HL-60 (cell line): Measurements from ENCODE around the gene ZBTB34.

Source experiments
- DNase-seq, 2 experiments: peaks; one replicate each; pipeline ENCODE4 v3.0.0-alpha.2; 2010 to 2020; ENCODE audit warnings: low read depth in 1 of 2, low spot score in 1 of 2
- H3K27ac ChIP-seq: fragments of 250-450 bp; sonication (Bioruptor Pico); replicated peaks from 2 replicates; pipeline ENCODE4 v1.5.1; 2020; ENCODE audit warnings: mild to moderate bottlenecking, moderate library complexity
- H3K27me3 ChIP-seq: fragments of 250-450 bp; sonication (Bioruptor Pico); 2 replicates; pipeline ENCODE4 v1.5.1; 2021; ENCODE audit warnings: mild to moderate bottlenecking, moderate library complexity; ENCODE audit not compliant: insufficient read depth, poor library complexity, severe bottlenecking
- H3K4me3 ChIP-seq: replicated peaks from 2 replicates; pipeline ENCODE4 v1.5.1; 2011; ENCODE audit warnings: mild to moderate bottlenecking, control low read depth, low read length; ENCODE audit not compliant: insufficient read depth
- CTCF ChIP-seq: IDR thresholded peaks from one replicate; pipeline ENCODE4 v1.5.1; 2011; ENCODE audit warnings: low read length, control low read depth, inconsistent platforms; ENCODE audit not compliant: insufficient read depth
- GABPA ChIP-seq: IDR thresholded peaks from 2 replicates; pipeline ENCODE4 v1.6.1; 2012; ENCODE audit warnings: low read depth
- POLR2AphosphoS5 ChIP-seq: IDR thresholded peaks from 2 replicates; pipeline ENCODE4 v1.6.1; 2012; ENCODE audit warnings: low read depth
- SPI1 ChIP-seq: IDR thresholded peaks from 2 replicates; pipeline ENCODE4 v1.6.1; 2012; ENCODE audit warnings: low read depth, mild to moderate bottlenecking, borderline replicate concordance
- TF ChIP-seq, protein P1 (sequence below): IDR thresholded peaks from 2 replicates; pipeline ENCODE4 v1.6.1; 2012; ENCODE audit warnings: low read depth; ENCODE audit not compliant: insufficient replicate concordance

Gene ZBTB34

DNA sequence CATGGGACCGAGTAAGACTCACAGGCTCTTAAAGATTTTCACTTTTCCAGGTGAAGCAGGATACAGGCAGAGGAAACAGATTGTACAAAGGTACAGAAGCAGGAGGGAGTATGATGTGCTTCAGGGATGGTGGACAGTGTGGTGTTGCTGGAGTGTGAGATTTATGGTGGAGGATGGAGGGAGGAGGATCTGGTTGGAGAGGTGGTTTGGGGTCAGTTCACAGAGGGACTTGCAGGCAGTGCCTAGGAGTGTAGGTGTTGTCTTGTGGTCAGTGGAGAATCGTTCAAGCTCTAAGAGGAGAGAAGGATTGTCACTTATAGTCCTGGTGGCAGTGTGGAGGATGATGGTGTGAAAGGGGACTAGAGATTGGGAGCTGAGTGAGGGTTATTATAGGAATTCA, 65.9 kb downstream of the ZBTB34 start:
- peaks cover 3% of the 10 kb centered on the region for H3K27me3 ChIP-seq
- no peak overlapping the region for H3K4me3 ChIP-seq
- no peak for DNase-seq
- no peak overlapping the region for H3K27ac ChIP-seq
- TF ChIP-seq CTCF (no peak), SPI1 (no peak), GABPA (no peak)

- TF ChIP-seq GABPA (no peak), CTCF (no peak), SPI1 (no peak), POLR2AphosphoS5 (no peak)
- TF ChIP-seq, protein P1, sequence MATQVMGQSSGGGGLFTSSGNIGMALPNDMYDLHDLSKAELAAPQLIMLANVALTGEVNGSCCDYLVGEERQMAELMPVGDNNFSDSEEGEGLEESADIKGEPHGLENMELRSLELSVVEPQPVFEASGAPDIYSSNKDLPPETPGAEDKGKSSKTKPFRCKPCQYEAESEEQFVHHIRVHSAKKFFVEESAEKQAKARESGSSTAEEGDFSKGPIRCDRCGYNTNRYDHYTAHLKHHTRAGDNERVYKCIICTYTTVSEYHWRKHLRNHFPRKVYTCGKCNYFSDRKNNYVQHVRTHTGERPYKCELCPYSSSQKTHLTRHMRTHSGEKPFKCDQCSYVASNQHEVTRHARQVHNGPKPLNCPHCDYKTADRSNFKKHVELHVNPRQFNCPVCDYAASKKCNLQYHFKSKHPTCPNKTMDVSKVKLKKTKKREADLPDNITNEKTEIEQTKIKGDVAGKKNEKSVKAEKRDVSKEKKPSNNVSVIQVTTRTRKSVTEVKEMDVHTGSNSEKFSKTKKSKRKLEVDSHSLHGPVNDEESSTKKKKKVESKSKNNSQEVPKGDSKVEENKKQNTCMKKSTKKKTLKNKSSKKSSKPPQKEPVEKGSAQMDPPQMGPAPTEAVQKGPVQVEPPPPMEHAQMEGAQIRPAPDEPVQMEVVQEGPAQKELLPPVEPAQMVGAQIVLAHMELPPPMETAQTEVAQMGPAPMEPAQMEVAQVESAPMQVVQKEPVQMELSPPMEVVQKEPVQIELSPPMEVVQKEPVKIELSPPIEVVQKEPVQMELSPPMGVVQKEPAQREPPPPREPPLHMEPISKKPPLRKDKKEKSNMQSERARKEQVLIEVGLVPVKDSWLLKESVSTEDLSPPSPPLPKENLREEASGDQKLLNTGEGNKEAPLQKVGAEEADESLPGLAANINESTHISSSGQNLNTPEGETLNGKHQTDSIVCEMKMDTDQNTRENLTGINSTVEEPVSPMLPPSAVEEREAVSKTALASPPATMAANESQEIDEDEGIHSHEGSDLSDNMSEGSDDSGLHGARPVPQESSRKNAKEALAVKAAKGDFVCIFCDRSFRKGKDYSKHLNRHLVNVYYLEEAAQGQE, result no peak
- no peak overlapping the region for H3K4me3 ChIP-seq
- H3K27me3 ChIP-seq, result peaks cover 7% of the 10 kb centered on the region
- DNase-seq, result no peak
- no peak overlapping the region for H3K27ac ChIP-seq
Observed at GRCh38 chr9:126927419-126927818, 67.0 kb downstream of the ZBTB34 start.

- TF ChIP-seq CTCF (no peak), POLR2AphosphoS5 (no peak), SPI1 (no peak), GABPA (no peak)
- TF ChIP-seq, protein P1, result no peak
- peaks cover 11% of the 10 kb centered on the region for H3K27me3 ChIP-seq
- no peak overlapping the region for H3K27ac ChIP-seq
- no peak for DNase-seq
- no peak overlapping the region for H3K4me3 ChIP-seq
Observed at GRCh38 chr9:126932871-126933321, 72.5 kb downstream of the ZBTB34 start.

DNA sequence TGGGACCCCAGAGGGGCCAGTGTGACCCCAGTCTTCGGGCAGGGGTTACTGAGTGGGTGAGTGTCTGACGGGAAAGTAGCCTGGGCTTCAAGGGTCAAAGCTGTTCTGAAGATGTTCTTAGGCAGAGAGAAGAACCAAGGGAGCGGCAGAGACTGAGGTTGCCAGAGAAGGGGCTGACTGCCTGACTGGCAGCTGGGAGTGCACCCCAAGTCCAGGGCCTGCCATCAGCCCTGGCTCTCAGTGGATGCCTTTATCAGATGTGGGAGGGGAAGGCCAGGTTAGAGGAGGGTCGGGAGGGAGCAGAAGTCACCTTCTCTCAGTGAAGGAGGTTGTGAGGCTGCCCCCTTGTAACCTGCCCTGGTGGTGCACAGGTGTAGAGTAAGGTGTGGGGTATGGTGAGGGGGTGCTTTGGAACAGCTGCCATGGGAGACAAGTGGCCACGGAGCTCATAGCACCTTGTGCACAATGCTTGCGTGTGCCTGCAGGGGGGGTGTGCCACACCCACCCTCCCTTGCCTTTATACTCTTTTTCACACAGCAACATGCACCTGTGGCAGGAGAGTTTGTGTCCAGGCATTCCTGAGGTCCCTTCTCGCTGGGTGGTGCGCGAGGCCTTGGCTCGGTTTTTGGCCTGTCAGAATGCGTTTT, 73.0 kb downstream of the ZBTB34 start:
- TF ChIP-seq CTCF, result no peak
- no peak for TF ChIP-seq SPI1
- TF ChIP-seq GABPA, result no peak
- TF ChIP-seq, protein P1, result no peak
- TF ChIP-seq POLR2AphosphoS5, result no peak
- H3K27me3 ChIP-seq, result peaks cover 11% of the 10 kb centered on the region
- no peak for DNase-seq
- H3K27ac ChIP-seq, result no peak overlapping the region
- H3K4me3 ChIP-seq, result no peak overlapping the region
